Progenitor cell of endocrine pancreas (in vitro differentiated cells): Measurements from ENCODE around the gene FAF1. TPM values are rescaled to one million over a fixed set of nuclear protein-coding genes. Genes with fewer than 3 reads are reported as not detected.

Experiments used
- DNase-seq: peaks from one replicate; pipeline ENCODE4 v3.0.0; 2021; ENCODE audit warnings: low spot score; ENCODE audit not compliant: unreplicated experiment
- H3K27ac Mint-ChIP-seq: 2 replicates; pipeline ENCODE4 v1.8.0; 2021; ENCODE audit warnings: mild to moderate bottlenecking, moderate library complexity, mixed read lengths
- H3K27me3 Mint-ChIP-seq: 2 replicates; pipeline ENCODE4 v1.8.0; 2021; ENCODE audit warnings: mixed read lengths
- H3K36me3 Mint-ChIP-seq: 2 replicates; pipeline ENCODE4 v1.8.0; 2022; ENCODE audit warnings: mixed read lengths; ENCODE audit not compliant: insufficient read depth
- H3K4me1 Mint-ChIP-seq: 2 replicates; pipeline ENCODE4 v1.8.0; 2021; ENCODE audit warnings: low read depth, mixed read lengths
- H3K4me3 Mint-ChIP-seq: 2 replicates; pipeline ENCODE4 v1.8.0; 2021; ENCODE audit warnings: low read depth, mild to moderate bottlenecking, moderate library complexity, mixed read lengths
- H3K9me3 Mint-ChIP-seq: 2 replicates; pipeline ENCODE4 v1.8.0; 2021; ENCODE audit warnings: low read depth, mixed read lengths
- total RNA-seq: library from RNA; stranded (reverse); gene quantifications from 2 replicates; pipeline ENCODE4 v1.2.1, GENCODE V29; 2021
- TF ChIP-seq, protein P1 (sequence below): fragments of 200-600 bp; sonication (generic); IDR thresholded peaks from one replicate; pipeline ENCODE4 v1.5.0; 2021; ENCODE audit warnings: antibody characterized with exemption, mild to moderate bottlenecking; ENCODE audit not compliant: unreplicated experiment

The FAF1 gene
- total RNA-seq, 1 donor from 2014 or later = 49.0 TPM

- Mint-ChIP-seq H3K4me3 (no peak overlapping the region), H3K4me1 (peaks cover 25% of the 10 kb centered on the region), H3K27ac (no peak overlapping the region), H3K36me3 (peaks cover 10% of the 10 kb centered on the region), H3K9me3 (no peaks in the 10 kb centered on the region), H3K27me3 (no peaks in the 10 kb centered on the region)
- no peak for DNase-seq
- TF ChIP-seq, protein P1, sequence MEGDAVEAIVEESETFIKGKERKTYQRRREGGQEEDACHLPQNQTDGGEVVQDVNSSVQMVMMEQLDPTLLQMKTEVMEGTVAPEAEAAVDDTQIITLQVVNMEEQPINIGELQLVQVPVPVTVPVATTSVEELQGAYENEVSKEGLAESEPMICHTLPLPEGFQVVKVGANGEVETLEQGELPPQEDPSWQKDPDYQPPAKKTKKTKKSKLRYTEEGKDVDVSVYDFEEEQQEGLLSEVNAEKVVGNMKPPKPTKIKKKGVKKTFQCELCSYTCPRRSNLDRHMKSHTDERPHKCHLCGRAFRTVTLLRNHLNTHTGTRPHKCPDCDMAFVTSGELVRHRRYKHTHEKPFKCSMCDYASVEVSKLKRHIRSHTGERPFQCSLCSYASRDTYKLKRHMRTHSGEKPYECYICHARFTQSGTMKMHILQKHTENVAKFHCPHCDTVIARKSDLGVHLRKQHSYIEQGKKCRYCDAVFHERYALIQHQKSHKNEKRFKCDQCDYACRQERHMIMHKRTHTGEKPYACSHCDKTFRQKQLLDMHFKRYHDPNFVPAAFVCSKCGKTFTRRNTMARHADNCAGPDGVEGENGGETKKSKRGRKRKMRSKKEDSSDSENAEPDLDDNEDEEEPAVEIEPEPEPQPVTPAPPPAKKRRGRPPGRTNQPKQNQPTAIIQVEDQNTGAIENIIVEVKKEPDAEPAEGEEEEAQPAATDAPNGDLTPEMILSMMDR = no peak
These were observed 471.2 kb downstream of the FAF1 start for GRCh38 chr1:50488876-50489275.

DNA sequence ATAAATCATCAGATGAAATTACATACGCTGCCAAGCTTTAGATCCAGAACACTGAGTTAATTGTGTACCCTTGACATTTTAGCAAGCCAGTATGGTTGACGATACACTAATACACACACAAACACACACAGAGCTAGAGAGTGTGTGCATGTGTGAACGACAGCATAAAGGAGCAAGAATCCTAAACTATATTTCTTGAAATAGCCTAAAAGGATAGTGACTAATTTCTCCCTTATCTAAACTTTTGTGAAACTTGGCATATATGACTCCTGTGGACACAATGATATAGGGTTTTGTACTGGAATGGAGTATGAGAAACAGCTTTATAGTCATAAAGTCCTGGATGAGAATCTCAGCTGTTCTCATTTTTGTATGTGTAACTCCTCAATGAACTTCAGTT, 471.7 kb downstream of the FAF1 start:
- H3K4me3 Mint-ChIP-seq = no peak overlapping the region
- H3K36me3 Mint-ChIP-seq = peaks cover 10% of the 10 kb centered on the region
- no peaks in the 10 kb centered on the region for H3K27me3 Mint-ChIP-seq
- TF ChIP-seq, protein P1 = no peak
- peaks cover 25% of the 10 kb centered on the region for H3K4me1 Mint-ChIP-seq
- no peaks in the 10 kb centered on the region for H3K9me3 Mint-ChIP-seq
- no peak for DNase-seq
- H3K27ac Mint-ChIP-seq = no peak overlapping the region

DNA sequence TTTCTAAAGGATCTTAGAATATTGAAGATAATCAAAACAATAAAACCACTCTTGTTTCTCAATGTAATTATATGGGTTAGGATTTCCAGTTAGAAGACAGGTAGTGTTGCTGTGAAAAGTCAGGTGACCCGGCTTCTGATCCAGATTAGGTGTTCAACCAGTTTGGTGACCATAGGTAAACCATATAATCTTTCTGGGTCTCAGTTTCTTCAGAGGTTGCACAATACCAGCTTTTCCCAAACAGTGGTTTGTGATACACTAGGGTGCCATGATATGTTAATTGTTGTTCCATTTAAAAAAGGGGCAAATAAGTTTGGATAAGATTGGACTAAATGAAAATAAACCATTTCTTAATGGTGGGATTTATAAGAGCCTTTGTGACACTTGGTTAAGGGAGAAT, 472.3 kb downstream of the FAF1 start:
- H3K27me3 Mint-ChIP-seq = no peaks in the 10 kb centered on the region
- TF ChIP-seq, protein P1 = no peak
- H3K27ac Mint-ChIP-seq = no peak overlapping the region
- H3K36me3 Mint-ChIP-seq = peaks cover 10% of the 10 kb centered on the region
- DNase-seq = no peak
- peaks cover 25% of the 10 kb centered on the region for H3K4me1 Mint-ChIP-seq
- H3K4me3 Mint-ChIP-seq = no peak overlapping the region
- no peaks in the 10 kb centered on the region for H3K9me3 Mint-ChIP-seq

GRCh38 chr1:50481142-50481736, 478.8 kb downstream of the FAF1 start:
- Mint-ChIP-seq H3K4me3 (no peak overlapping the region), H3K27ac (no peak overlapping the region), H3K9me3 (no peaks in the 10 kb centered on the region), H3K27me3 (no peaks in the 10 kb centered on the region), H3K4me1 (no peaks in the 10 kb centered on the region), H3K36me3 (no peaks in the 10 kb centered on the region)
- DNase-seq = no peak
- TF ChIP-seq, protein P1 = no peak

DNA sequence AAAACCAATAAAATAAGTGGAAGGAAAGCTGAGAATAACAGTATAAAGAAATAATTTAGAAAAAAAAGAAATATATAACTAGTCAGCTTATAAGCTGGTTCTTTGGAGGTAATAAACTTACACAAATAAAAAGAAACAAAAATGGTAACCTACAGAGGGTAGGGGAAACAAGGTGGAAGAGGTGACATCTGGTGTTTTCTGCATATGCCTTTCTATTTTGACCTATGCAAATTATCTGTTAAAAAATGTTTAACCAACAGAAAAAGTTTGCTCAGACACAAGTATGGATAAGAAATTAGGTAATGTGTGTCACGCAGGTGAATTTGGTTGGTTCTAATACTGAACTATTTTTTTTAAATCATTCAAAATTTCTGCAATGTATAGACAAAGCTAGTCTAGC, 483.3 kb downstream of the FAF1 start:
- Mint-ChIP-seq H3K9me3 (no peaks in the 10 kb centered on the region), H3K36me3 (no peaks in the 10 kb centered on the region), H3K4me1 (peaks cover 8% of the 10 kb centered on the region), H3K27ac (no peak overlapping the region), H3K27me3 (no peaks in the 10 kb centered on the region), H3K4me3 (no peak overlapping the region)
- TF ChIP-seq, protein P1 = no peak
- DNase-seq = no peak
